Stimulated activated CD8-positive, alpha-beta memory T cell treated with anti-CD3 and anti-CD28 coated beads, Interleukin-4, amount 100 ng/mL, for 24 hours (primary cell): Measurements from ENCODE around the gene SOCS3.

ENCODE experiments used
- DNase-seq: peaks from one replicate; pipeline ENCODE4 v3.0.0-alpha.2; 2020; ENCODE audit warnings: low read depth

SOCS3 gene

DNA sequence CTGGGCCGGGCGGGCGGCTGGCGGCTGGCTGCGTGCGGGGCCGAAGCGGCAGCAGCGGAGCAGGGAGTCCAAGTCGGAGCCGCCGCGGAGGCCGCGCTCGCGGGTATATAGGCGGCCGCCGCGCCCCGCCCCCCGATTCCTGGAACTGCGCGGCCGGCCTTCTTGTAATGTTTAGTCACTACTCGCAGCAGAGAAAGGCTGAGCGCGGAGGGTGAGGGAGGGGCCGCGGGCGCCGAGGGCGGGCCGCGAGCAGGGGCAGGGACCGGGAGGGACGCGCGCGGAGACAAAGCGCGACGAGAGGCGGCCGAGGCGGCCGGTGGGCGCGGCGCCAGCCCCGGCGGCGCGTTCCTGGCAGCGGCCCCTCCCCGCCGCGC is at the start of gene SOCS3:
Gene SOCS3 (minus strand): TSS at position 81 of the 374 bp plus-strand sequence. CDS start 982 bp downstream, outside the sequence.
- DNase-seq: peak; percentile 93

DNA sequence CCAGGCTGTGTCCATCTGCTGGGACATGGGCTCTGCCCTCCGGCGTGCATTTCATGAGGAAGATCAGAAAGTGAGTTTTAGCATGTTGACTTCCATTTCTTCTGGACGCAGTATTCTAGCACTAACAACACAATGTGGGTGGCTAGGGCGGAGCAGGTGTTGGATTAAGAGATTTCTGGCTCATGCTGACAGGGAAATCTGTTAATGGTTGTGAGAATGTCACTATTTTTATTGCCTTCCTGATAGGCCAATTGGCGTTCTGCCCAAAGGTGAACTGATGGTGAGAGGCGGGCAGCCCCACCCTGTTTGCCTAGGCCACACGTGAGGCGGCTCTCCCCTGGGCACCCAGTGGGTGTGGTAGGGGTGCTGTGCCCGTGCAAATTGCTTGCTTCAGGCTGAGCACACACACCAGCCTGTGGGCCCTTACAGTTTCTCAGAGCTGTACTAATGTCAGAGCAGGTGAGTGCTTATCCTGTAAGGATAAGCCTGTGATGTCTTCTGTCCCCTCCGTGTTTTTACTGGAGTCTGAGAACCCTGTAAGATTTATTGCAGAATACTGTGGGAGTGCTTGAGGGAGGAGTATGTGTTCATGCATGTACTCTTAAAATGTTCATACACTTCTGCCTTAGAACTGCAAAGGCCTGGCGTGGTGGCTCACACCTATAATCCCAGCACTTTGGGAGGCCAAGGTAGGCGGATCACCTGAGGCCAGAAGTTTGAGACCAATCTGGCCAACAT is 49.5 kb upstream of the SOCS3 start:
- DNase-seq: no peak

DNA sequence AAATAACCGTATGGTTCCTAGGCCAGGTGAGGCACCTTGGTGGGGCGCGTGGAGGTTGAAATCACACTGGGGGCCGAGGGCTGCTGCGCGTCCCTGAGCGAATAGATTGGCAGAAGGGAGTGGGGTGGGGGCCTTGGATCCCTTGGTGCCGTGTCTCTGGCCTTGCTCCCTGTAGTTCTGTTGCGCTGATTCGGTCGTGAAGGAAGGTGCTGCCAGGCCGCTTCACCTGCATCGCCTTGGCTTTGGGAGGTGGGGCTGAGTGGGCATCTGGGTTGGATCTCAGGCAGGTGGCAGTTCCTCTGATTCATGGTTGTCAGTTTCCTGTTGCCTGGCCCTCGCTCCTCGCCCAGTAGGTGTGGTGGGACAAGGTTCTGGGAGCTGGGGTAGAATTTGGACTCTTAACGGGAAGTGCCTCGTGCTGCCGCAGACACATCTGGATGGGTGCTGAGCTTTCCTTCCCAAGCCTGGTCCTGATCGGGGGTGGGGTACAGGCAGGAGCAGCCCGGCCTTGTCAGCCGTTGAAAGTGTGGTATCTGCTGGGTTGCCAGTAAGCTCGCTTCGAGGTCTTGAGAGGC is 48.7 kb upstream of the SOCS3 start:
- DNase-seq: no peak

- DNase-seq: no peak
Observed at GRCh38 chr17:78407387-78408000, 47.6 kb upstream of the SOCS3 start.

DNA sequence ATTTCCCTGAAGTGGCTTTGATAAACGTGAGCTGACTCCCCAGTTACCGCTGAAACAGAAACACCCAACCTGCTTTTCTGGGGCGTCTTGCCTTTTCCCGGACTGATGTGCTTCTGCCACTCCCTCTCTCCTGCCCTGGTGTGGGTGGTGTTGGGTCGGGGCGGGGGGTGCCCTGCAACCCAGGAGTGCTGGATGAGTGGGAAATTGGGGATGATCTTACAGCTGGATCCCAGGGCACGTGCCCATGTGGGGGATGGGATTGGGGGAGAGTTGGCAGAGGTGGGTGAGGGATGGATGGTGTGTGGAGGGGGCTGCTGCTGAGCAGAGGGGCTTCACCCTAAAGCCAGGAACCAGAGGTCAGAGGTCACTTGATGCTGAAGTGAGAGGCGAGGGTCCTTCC is 47.0 kb upstream of the SOCS3 start:
- DNase-seq: no peak

DNA sequence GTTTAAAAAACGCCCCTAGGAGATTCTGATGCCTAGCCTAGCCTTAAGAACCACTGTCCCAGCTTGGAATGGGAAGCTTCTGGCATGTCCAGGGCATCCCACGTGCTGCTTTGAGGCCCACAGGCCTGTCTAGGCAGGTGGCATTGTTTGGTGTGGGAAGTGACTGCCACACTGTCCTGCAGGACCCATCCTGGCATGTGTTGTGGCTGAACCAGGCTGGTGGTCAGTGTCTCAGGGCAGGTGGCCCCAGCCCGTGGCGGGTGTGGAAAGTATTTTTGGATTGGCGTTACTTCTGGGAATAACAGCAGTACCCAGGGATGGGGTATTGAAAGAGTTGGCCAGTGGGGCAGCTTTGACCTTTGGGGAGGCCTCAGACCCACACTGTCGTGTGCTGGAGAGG is 46.5 kb upstream of the SOCS3 start:
- DNase-seq: no peak

DNA sequence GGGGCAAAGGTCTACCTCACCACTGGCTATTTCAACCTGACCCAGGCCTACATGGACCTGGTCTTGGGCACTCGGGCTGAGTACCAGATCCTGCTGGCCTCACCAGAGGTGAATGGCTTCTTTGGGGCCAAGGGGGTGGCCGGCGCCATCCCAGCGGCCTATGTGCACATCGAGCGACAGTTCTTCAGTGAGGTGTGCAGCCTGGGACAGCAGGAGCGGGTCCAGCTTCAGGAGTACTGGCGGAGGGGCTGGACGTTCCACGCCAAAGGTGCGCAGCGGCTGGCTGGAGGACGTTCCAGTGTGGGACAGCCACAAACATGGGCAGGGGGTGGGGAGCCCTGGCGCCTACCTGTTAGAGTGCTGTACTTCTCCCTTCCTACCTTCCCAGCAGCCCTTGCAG is 43.9 kb upstream of the SOCS3 start:
- no peak for DNase-seq

DNA sequence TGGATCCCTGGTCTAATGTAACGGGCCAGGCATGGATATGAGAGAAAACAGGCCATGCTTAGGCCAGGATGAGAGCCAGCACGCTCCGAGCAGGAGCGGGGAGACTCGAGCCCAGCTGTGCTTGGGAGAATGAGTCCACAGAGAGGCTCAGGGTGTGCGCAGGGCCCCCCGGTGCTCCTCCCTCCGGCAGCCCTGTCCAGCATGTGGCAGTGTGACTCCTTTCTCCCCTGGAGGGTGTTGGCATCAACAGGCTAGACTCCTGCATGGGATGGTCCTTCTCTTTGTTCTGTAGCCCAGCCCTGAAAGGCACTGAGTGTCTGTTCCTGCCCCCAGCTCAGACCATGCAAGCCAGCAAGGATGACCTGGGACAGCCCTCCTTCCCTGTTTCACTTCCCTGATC is 42.0 kb upstream of the SOCS3 start:
- DNase-seq: no peak

GRCh38 chr17:78401246-78401645 is 41.4 kb upstream of the SOCS3 start:
- DNase-seq: no peak

GRCh38 chr17:78400581-78401240 is 40.8 kb upstream of the SOCS3 start:
- DNase-seq: no peak

- DNase-seq: no peak
Observed at GRCh38 chr17:78399693-78400144, 39.8 kb upstream of the SOCS3 start.

GRCh38 chr17:78399028-78399692 is 39.3 kb upstream of the SOCS3 start:
- DNase-seq: no peak

DNA sequence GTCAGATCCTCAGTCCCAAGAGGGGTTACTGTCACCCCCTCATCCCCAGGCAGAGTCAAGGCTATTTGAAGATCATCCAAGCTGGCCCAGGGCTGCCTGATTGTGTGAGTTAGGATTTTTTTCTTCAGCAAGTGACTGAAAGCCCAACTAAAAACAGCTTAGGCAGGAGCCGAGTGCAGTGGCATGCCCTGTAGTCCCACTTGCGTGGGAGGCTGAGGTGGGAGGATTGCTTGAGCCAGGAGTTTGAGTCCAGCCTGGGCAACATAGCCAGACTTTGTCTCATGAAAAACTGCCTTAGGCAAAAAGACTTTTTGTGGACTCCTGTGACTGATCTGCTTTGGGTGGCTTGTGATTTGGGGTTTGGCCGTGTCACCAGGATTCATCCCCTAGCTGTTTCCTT is 38.5 kb upstream of the SOCS3 start:
- DNase-seq: no peak

DNA sequence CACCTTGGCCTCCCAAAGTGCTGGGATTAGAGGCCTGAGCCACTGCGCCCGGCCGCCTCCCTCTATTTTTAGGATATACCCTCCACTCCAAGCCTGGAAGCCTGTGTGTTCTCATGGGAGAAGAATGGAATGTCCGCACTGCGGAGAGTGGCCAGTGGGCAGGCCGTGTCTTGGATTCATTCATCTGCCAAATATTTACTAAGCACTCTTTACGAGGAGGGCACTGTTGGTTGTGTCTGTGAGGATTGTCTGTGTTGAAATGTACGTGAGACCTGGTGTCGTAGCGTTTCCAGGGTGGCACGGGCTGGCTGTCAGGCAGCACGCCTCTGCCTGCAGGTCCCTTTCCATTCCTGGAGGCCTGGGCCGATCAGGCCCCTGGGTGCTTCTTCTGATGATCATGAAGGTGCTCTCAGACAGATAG is 37.8 kb upstream of the SOCS3 start:
- DNase-seq: no peak

DNA sequence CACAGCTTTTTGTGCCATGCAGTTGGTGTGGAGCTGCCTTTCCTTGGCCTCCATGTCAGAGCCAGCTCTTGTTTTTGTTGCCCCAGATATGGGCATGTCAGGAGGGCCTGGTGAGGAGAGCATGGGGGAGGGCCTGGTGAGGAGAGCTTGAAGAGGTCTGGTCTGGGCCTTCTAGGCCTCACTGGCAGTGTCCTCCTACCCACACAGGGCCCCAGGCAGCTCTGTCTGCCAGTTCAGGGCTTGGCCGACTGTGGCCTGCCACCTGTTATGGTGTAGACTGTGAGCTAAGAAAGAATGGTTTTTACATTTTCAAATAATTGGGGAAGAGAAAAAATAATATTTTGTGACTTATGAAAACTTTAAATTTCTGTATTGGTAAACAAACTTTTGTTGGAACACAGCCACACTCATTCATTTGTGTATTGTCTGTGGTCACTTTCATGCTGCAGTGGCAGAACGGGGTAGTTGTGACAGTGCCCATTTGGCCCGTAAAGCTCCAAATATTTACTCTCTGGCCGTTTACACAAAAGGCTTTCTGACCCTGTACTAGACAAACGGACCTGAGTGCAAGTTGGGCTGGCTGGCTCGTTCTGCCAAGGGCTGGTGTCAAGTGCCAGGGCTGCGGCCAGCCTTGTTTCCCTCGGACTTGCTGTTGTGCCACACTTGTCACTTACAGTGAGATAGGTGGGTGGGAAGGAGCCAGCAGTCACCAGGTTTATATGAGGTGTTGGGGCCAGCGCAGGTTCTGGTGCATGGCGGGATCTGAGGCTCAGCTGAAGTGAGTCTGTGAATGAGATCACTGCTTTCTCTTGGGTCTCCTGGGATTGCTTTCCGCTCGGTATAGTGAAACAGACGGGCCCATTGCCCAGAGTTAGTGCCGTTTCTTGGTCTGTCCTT is 36.8 kb upstream of the SOCS3 start:
- no peak for DNase-seq

- no peak for DNase-seq
Observed at GRCh38 chr17:78395155-78395554, 35.3 kb upstream of the SOCS3 start.

- no peak for DNase-seq
Observed at GRCh38 chr17:78394209-78394608, 34.3 kb upstream of the SOCS3 start.

GRCh38 chr17:78393575-78393974 is 33.7 kb upstream of the SOCS3 start:
- DNase-seq: no peak

- no peak for DNase-seq
Observed at GRCh38 chr17:78392295-78392694, 32.4 kb upstream of the SOCS3 start.

DNA sequence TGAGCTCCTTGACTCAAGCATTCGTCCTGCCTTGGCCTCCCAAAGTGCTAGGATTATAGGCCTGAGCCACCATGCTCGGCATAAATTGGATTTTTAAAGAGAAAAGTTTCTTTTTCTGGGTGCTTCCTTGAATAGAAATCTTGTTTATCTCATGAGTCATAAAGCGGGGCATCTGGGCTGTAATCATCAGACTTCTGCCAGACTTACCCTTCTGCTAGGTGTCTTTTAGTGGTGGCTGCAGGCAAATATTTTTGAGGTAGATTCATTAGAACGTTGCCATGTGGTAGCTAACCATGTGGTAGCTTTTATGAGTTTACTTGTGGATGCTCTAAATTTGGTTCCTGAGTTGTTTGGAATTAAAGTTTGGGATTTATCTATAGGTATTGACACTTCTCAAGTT is 32.0 kb upstream of the SOCS3 start:
- DNase-seq: no peak

- DNase-seq: no peak
Observed at GRCh38 chr17:78391051-78391431, 31.2 kb upstream of the SOCS3 start.
